ENCODE data around the gene ACO2. TPM values are rescaled to one million over a fixed set of nuclear protein-coding genes. Genes with fewer than 3 reads are reported as not detected.

Gene ACO2
- total and polyA plus RNA-seq, 2 of the 4 experiments (the other 2 are of a cell fraction), result 71.3 to 72.9 TPM

DNA sequence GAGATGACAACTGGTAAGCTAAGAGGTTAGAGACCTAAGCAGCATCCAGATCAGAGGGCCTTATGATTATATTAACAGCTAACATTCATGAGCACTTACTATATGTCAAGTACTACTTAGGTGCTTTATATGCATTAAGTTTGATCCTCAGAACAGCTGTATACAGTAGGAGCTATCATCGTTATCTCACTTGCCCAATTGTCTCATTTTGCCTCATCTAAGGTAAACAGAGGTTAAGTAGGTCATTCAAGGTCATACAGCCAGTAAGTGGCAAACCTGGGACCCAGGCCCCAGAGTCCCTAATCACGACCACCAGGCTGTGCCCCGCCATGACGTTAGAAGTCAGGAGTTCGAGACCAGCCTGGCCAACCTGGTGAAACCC, 79.9 kb downstream of the ACO2 start:
- H3K9ac ChIP-seq (ENCODE audit: low read depth, low read length), result no peak overlapping the region
- no peak for TF ChIP-seq RCOR1 (IDR thresholded peaks at IDR 0.05; ENCODE audit: insufficient replicate concordance, low read length)
- TF ChIP-seq CEBPB (IDR thresholded peaks at IDR 0.05; ENCODE audit: low read depth, low read length), result no peak
- TF ChIP-seq FOS (IDR thresholded peaks at IDR 0.05; ENCODE audit: low read depth, low read length), result no peak
- no peak for TF ChIP-seq BHLHE40 (IDR thresholded peaks at IDR 0.05; ENCODE audit: low read depth, low read length)
- no peak for TF ChIP-seq MXI1 (IDR thresholded peaks at IDR 0.05; ENCODE audit: borderline replicate concordance, low read depth, low read length)
- no peak for TF ChIP-seq MAFK (IDR thresholded peaks at IDR 0.05; ENCODE audit: low read depth, low read length)
- no peak for TF ChIP-seq RFX5 (IDR thresholded peaks at IDR 0.05; ENCODE audit: low read depth, low read length)
- no peak for TF ChIP-seq CHD1 (IDR thresholded peaks at IDR 0.05; ENCODE audit: low read depth, low read length)
- TF ChIP-seq ELK1 (IDR thresholded peaks at IDR 0.05; ENCODE audit: borderline replicate concordance, low read depth, low read length), result no peak
- no peak for TF ChIP-seq POLR2A (IDR thresholded peaks at IDR 0.05; ENCODE audit: low read depth, low read length)
- TF ChIP-seq SMC3 (IDR thresholded peaks at IDR 0.05; ENCODE audit: low read depth, low read length), result no peak
- TF ChIP-seq USF2 (IDR thresholded peaks at IDR 0.05; ENCODE audit: low read depth, low read length), result no peak
- no TSS peak for BruUV-seq (replicated peaks)
- H3K9me3 ChIP-seq (ENCODE audit: control insufficient read depth, insufficient read depth, low read length), result no peaks in the 10 kb centered on the region
- H3K56ac ChIP-seq (ENCODE audit: extremely low read depth, insufficient read depth, low read length), result no peak overlapping the region
- no peak overlapping the region for H2AFZ ChIP-seq (replicated peaks; ENCODE audit: low read length, poor library complexity)
- no peak overlapping the region for H3K23ac ChIP-seq (ENCODE audit: low read depth, low read length)
- H3K4me2 ChIP-seq (ENCODE audit: low read depth, low read length), result no peak overlapping the region
- no peak overlapping the region for H2BK120ac ChIP-seq (ENCODE audit: low read depth, low read length)
- H2BK5ac ChIP-seq (ENCODE audit: low read depth, low read length, poor library complexity, severe bottlenecking), result no peak overlapping the region
- in situ Hi-C loops (cut with MboI; ENCODE audit: low sequenced_read_pairs), result no loop called here
- H3K4ac ChIP-seq (ENCODE audit: low read depth, low read length), result no peak overlapping the region
- no peak overlapping the region for H2AK5ac ChIP-seq (ENCODE audit: low read depth, low read length)
- CTCF ChIA-PET, result no interaction called here
- no peak overlapping the region for H3K4me3 ChIP-seq (ENCODE audit: insufficient read depth, low read depth, low read length)
- H2BK20ac ChIP-seq (ENCODE audit: low read depth, low read length), result no peak overlapping the region
- no peak overlapping the region for H3K14ac ChIP-seq (replicated peaks; ENCODE audit: low read depth, low read length)
- no peak overlapping the region for H4K8ac ChIP-seq (ENCODE audit: low read depth in 2 of 2, low read length in 2 of 2)
- H4K91ac ChIP-seq (ENCODE audit: insufficient read depth, low read depth, low read length), result no peak overlapping the region
- H4K20me1 ChIP-seq (ENCODE audit: insufficient read depth, low read length), result peaks cover 3% of the 10 kb centered on the region; the same call in 1 of the 2 replicates
- no CpG with 5 or more reads among the region's 5 CpGs for WGBS, 2 experiments (ENCODE audit: extremely low coverage in 2 of 2, insufficient read length in 1 of 2)
- dilution Hi-C loops (cut with HindIII; ENCODE audit: low sequenced_read_pairs, unreplicated experiment), result no loop called here
- ATAC-seq (ENCODE audit: low read depth) (no peak), DNase-seq (no peak)
- H3K79me1 ChIP-seq (ENCODE audit: low read depth in 1 of 2, low read length in 2 of 2), result peaks cover 0 to 6% of the 10 kb centered on the region in 2 experiments; a peak in 2 of 4 replicates
- no peaks in the 10 kb centered on the region for H3K36me3 ChIP-seq (ENCODE audit: control insufficient read depth, insufficient read depth, low read length)
- H3K27me3 ChIP-seq (ENCODE audit: control insufficient read depth, insufficient read depth, low read length), result no peaks in the 10 kb centered on the region
- POLR2A ChIA-PET (ENCODE audit: unreplicated experiment), result no interaction called here
- H2AK9ac ChIP-seq (replicated peaks; ENCODE audit: low read depth, low read length, poor library complexity), result no peak overlapping the region
- no peak overlapping the region for H4K5ac ChIP-seq (ENCODE audit: low read depth, low read length)
- H3K4me1 ChIP-seq (ENCODE audit: control insufficient read depth, insufficient read depth, low read length), result no peaks in the 10 kb centered on the region
- no peak overlapping the region for H2BK15ac ChIP-seq (ENCODE audit: low read depth, low read length)
- H3K27ac ChIP-seq (ENCODE audit: insufficient read depth, low read length), result no peak overlapping the region
- no peak overlapping the region for H3K18ac ChIP-seq (ENCODE audit: low read depth, low read length)
- intact Hi-C loops (cut with micrococcal nuclease), result no loop called here
- peaks cover 8% of the 10 kb centered on the region; the same call in 1 of the 2 replicates for H3K9me1 ChIP-seq (ENCODE audit: insufficient read depth, low read length)
